Breast epithelium (tissue), 4 donors: ENCODE measurements around the gene UNC5CL. TPM values are rescaled to one million over a fixed set of nuclear protein-coding genes. Genes with fewer than 3 reads are reported as not detected.
A peak's percentile ranks its signal among the peaks of the same experiment; 100 is the strongest.

Source experiments
- DNase-seq, 2 donors: peaks; one replicate each; pipeline ENCODE4 v3.0.0-alpha.2; 2019; ENCODE audit warnings: low spot score in 2 of 2
- H3K27ac ChIP-seq, 2 donors: fragments of 200-600 bp; sonication (generic) in 1 of 2; one replicate each; pipeline ENCODE4 v1.5.1; 2016 to 2019; ENCODE audit warnings: mild to moderate bottlenecking in 1 of 2
- H3K27me3 ChIP-seq, 2 donors: fragments of 200-600 bp; sonication (generic) in 1 of 2; one replicate each; pipeline versions ENCODE4 v1.5.1 to v1.6.0; 2017 to 2019; ENCODE audit warnings: control low read depth in 1 of 2, mild to moderate bottlenecking in 1 of 2
- H3K36me3 ChIP-seq: fragments of 200-600 bp; one replicate; pipeline ENCODE4 v1.5.1; 2019
- H3K4me1 ChIP-seq, 2 donors: fragments of 200-600 bp; sonication (generic); one replicate each; pipeline ENCODE4 v1.5.1; 2016 to 2019; ENCODE audit warnings: control low read depth in 1 of 2
- H3K4me3 ChIP-seq, 3 donors: fragments of 200-600 bp; sonication (generic); 1 replicate in 2 of 3; 2 replicates in 1 of 3; pipeline ENCODE4 v1.5.1; 2016 to 2019; ENCODE audit warnings: mild to moderate bottlenecking in 3 of 3, moderate library complexity in 2 of 3
- H3K9me3 ChIP-seq, 2 donors: fragments of 200-600 bp; sonication (generic) in 1 of 2; one replicate each; pipeline ENCODE4 v1.5.1; 2016 to 2019; ENCODE audit warnings: control low read depth in 1 of 2
- CTCF ChIP-seq, 3 donors: fragments of 450-650 bp; IDR thresholded peaks; one replicate each; pipeline ENCODE4 v1.5.1; 2016 to 2017; ENCODE audit warnings: antibody characterized with exemption in 3 of 3, mild to moderate bottlenecking in 3 of 3, moderate library complexity in 3 of 3
- POLR2A ChIP-seq: fragments of 450-650 bp; IDR thresholded peaks from one replicate; pipeline ENCODE4 v1.6.1; 2016; ENCODE audit warnings: antibody characterized with exemption, mild to moderate bottlenecking, moderate library complexity
- POLR2AphosphoS5 ChIP-seq, 3 donors: sonication (generic); formaldehyde crosslinking; IDR thresholded peaks; one replicate each; pipeline ENCODE4 v1.6.1; 2017; ENCODE audit warnings: antibody characterized with exemption in 3 of 3
- intact Hi-C: fragments of 100-400 bp; cut with DNase I; formaldehyde crosslinking; loops from one replicate; pipeline ENCODE4 v1.15.1; 2023; ENCODE audit warnings: low total_unique reads
- total RNA-seq, 3 donors: library from RNA; depleted of rRNA; stranded (reverse); fragments of >200 nt; gene quantifications; one replicate each; pipeline ENCODE4 v1.1.0, GENCODE V29; 2016

Gene UNC5CL
- total RNA-seq, 3 donors from 2014 or later: 1.1 to 2.0 (median 1.8) TPM

- no peaks in the 10 kb centered on the region for H3K36me3 ChIP-seq
- H3K4me1 ChIP-seq: no peaks in the 10 kb centered on the region
- intact Hi-C loops: no loop called here
- TF ChIP-seq POLR2AphosphoS5 (IDR thresholded peaks at IDR 0.05) (no peak), POLR2A (no peak), CTCF (IDR thresholded peaks at IDR 0.05) (no peak)
- no peaks in the 10 kb centered on the region for H3K27me3 ChIP-seq
- no peak overlapping the region for H3K4me3 ChIP-seq
- DNase-seq: no peak
- no peaks in the 10 kb centered on the region for H3K9me3 ChIP-seq
- H3K27ac ChIP-seq: no peak overlapping the region
Observed at GRCh38 chr6:41040940-41041536, 2.0 kb upstream of the UNC5CL start.

GRCh38 chr6:41040101-41040939 is 1.3 kb upstream of the UNC5CL start:
- Histone ChIP-seq H3K4me3 (no peak overlapping the region), H3K27me3 (no peaks in the 10 kb centered on the region), H3K9me3 (no peaks in the 10 kb centered on the region), H3K4me1 (no peaks in the 10 kb centered on the region), H3K27ac (peak overlapping the region in 1 of 2 donors; percentile 2), H3K36me3 (no peaks in the 10 kb centered on the region)
- intact Hi-C loops: no loop called here
- DNase-seq: no peak
- TF ChIP-seq POLR2A (no peak), CTCF (IDR thresholded peaks at IDR 0.05) (no peak), POLR2AphosphoS5 (IDR thresholded peaks at IDR 0.05) (no peak)

GRCh38 chr6:41038205-41038604 is 816 bp downstream of the UNC5CL start:
- no peak overlapping the region for H3K27ac ChIP-seq
- DNase-seq: no peak
- TF ChIP-seq CTCF (IDR thresholded peaks at IDR 0.05): no peak
- TF ChIP-seq POLR2AphosphoS5 (IDR thresholded peaks at IDR 0.05): no peak
- TF ChIP-seq POLR2A: no peak
- no peak overlapping the region for H3K4me3 ChIP-seq
- no peaks in the 10 kb centered on the region for H3K4me1 ChIP-seq
- H3K27me3 ChIP-seq: no peaks in the 10 kb centered on the region
- no peaks in the 10 kb centered on the region for H3K9me3 ChIP-seq
- intact Hi-C loops: loop anchor here (10.0 kb wide), 1 partner anchor 1893 kb away; no protein-coding TSS in a partner anchor
- no peaks in the 10 kb centered on the region for H3K36me3 ChIP-seq

GRCh38 chr6:41037107-41037900 is 1.7 kb downstream of the UNC5CL start:
- Histone ChIP-seq H3K36me3 (no peaks in the 10 kb centered on the region), H3K27ac (no peak overlapping the region), H3K4me1 (no peaks in the 10 kb centered on the region), H3K27me3 (no peaks in the 10 kb centered on the region), H3K9me3 (no peaks in the 10 kb centered on the region), H3K4me3 (no peak overlapping the region)
- intact Hi-C loops: loop anchor here (10.0 kb wide), 1 partner anchor 1893 kb away; no protein-coding TSS in a partner anchor
- TF ChIP-seq POLR2A (no peak), POLR2AphosphoS5 (IDR thresholded peaks at IDR 0.05) (no peak), CTCF (IDR thresholded peaks at IDR 0.05) (no peak)
- DNase-seq: no peak
